Measurements from ENCODE around the gene SEMA3A.
"Not testable (repeated sequence)": the region's sequence is repeated elsewhere in the genome, so short reads cannot be mapped to it uniquely, and the experiment has no call there.

Gene SEMA3A

DNA sequence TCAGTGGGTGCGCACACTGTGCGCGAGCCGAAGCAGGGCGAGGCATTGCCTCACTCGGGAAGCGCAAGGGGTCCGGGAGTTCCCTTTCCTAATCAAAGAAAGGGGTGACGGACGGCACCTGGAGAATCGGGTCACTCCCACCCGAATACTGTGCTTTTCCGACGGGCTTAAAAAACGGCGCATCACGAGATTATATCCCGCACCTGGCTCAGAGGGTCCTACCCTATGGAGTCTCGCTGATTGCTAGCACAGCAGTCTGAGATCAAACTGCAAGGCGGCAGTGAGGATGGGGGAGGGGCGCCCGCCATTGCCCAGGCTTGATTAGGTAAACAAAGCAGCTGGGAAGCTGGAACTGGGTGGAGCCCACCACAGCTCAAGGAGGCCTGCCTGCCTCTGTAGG, 44.2 kb downstream of the SEMA3A start:
- DNase-seq = not testable (repeated sequence)

DNA sequence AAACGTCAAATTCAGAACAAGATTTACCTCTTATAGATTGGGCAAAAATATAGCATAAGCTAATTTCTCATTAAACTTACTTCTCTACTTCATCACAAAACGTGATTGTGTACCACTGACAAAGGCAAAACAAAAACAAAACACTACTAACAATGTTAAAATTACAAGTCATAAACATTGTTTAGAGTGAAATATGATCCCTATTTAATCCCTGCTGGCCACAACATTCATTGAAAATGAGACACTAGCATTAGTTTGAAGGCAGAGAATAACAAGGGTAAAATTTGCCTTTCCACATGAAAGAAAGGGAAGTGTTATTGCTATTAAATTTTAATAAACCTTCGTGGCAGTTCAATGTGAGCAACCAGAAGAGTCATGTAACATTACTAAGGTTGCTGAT, 45.0 kb downstream of the SEMA3A start:
- DNase-seq = no peak

DNA sequence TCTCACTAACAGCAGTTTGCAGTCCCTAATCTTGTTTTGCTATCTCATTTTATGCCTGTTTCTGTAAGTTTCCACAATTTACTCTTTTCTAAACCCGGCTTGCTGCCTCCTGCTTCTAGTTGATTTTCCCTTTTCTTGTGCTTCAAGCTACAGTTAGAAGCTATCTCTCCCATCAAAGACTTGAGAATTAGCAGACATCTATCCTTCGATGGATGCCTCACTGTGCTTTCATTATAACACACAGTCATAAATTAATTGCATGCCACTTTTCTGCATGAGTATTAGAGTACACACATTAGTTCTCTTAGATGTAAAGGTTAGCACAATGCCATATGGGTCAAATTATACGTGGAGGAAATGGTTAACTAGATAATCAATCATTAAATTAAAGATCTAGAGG, 48.7 kb downstream of the SEMA3A start:
- DNase-seq = no peak

DNA sequence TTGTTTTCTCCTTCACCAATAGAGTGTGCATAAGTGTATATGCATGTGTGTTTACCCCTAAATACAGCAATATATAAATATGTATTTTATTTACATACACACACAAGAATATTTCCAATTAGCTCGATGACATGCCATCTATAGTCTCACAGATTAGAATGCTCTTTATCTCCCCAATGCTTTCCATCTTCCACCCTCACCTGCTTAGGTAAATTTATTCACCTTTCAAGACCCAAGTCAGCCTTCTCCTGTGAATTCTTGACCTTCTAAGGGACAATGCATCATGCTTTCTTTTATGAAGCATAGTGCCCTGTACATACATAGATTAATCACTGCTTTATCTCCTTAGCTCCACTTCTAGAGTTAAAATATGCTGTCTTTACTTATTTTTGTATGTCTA, 49.7 kb downstream of the SEMA3A start:
- DNase-seq = no peak

GRCh38 chr7:84144480-84144879, 50.1 kb downstream of the SEMA3A start:
- DNase-seq = no peak

DNA sequence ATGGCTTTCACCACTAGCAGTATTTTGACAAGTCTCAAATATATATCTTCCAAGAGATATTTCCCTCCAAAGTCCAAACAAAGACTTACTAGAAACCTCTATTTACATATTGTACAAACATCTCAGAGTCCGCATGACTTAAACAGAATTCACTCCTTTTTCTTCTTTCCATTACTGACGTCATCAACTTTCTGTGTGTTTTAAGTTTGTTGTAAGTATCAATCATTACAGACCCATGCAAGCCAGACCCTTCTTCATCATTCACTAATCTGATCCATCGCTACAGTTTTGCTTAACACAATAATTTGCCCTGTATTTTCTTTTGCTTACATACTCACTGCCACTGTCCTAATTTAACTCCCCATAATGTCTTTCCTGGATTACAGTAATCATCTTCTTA, 51.9 kb downstream of the SEMA3A start:
- no peak for DNase-seq

DNA sequence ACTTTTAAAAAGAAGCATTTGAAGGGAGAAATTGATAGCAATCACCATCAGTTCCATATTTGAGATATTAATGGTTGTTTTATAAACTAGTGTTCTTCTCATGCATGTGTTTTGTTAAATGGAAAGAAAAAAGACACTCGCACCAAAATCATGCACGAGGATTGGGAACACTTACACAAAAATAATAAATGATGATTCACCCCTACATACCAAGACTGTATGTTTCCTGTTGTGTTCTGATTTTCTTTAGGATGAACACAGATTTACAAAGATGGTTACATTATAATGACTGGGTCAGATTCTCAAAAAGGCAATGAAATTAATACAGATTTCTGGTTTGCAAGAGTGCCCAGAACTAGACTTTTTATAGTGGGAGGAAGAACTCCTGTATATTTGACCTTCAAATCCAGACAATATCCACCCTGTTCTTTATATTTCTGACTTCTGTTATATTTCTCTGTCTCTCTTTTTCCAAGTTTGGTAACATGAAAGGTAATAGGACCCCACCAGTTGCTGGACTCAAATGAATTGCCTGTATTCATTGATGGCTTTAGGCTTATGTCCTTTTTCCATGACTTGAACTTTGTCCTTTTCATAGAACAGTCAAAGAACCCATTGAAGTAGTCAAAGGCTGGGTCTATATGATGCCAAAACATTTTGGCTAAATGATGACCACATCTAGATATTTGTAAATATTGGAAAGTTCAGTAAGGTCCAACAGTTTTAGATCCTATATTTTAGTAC, 54.4 kb downstream of the SEMA3A start:
- no peak for DNase-seq

DNA sequence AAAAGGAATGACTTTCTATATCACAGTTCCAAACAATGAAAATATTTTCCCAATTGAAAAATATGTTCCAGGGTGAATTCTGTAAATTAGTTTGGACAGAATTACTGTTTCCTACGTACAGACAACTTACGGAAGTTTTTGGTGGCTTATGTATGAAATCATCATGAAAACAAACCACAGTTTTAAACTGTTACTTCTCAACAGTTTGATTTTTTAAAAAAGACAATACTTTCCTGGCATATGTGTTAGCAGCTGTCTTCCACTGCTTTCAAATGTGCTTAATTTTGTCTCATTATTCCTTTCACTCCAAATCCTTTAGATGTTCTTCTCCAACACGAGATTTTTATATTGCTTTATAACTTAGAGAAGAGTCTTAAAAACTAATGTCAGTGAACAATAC, 56.2 kb downstream of the SEMA3A start:
- no peak for DNase-seq

DNA sequence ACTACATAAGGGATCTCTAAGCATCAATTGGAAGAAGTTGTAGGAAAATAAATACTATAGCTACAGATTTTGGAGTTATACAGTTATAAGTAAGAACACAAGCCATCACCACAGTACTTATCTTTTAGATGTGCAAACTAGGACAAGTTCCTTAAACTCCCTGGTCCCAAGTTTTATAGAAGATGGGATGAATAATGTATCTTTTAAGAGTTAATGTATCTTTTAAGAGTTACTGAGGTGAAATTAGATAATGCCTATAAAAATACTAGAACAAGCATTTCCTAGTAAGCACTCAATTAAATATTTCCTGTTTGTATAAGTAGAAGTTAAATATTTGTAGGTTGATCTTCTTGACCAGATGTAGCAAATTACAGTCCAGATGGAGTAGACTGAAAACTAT, 56.8 kb downstream of the SEMA3A start:
- DNase-seq = no peak

- DNase-seq = no peak
Observed at GRCh38 chr7:84136809-84137208, 57.8 kb downstream of the SEMA3A start.

GRCh38 chr7:84136336-84136735, 58.3 kb downstream of the SEMA3A start:
- DNase-seq = no peak

- DNase-seq = no peak
Observed at GRCh38 chr7:84134169-84134568, 60.4 kb downstream of the SEMA3A start.

DNA sequence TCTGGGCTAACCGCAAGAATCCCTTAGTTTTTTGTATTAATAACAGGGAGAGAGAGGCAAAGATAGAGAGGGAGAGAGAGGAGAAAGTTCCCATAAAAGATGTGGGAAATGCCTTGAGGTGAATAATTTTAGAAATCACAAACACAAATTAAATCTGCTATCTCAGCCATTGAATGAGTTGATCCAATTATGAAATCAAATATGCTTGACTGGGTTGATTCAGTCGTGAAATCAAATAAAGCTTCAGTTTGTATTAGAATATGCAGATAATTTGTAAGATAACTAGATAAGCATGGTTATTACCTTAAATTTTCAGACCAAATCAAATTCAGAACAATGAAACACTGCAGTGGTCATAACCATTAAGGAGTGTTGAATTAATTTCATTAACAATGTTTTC, 68.9 kb downstream of the SEMA3A start:
- no peak for DNase-seq

DNA sequence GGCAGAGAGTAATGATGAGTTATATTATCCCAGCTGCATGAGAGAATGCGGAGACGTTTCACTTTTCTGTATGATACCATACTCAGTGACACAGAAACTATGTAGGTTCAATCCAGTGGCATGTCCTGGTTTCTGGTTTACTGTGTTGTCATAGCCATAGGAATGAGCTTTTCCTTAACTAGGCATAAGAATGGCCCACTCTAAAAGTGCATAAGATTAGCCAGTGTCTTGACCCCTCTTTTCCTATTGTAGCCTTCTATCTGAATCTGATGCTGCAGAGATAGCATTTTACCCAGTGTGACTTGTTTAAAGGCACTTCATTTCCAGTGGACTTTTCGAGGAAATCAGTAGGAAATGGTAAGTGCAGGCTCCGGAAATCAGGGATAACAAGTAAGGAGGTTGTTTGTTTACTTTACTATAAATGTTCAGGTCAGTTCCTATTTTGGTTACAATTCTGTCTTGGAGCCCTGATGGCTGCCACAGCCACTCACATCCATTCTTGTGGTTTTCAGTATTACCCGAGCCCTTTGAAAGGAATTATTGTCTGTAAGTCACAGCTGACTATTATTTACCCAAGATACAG, 70.5 kb downstream of the SEMA3A start:
- DNase-seq = no peak

DNA sequence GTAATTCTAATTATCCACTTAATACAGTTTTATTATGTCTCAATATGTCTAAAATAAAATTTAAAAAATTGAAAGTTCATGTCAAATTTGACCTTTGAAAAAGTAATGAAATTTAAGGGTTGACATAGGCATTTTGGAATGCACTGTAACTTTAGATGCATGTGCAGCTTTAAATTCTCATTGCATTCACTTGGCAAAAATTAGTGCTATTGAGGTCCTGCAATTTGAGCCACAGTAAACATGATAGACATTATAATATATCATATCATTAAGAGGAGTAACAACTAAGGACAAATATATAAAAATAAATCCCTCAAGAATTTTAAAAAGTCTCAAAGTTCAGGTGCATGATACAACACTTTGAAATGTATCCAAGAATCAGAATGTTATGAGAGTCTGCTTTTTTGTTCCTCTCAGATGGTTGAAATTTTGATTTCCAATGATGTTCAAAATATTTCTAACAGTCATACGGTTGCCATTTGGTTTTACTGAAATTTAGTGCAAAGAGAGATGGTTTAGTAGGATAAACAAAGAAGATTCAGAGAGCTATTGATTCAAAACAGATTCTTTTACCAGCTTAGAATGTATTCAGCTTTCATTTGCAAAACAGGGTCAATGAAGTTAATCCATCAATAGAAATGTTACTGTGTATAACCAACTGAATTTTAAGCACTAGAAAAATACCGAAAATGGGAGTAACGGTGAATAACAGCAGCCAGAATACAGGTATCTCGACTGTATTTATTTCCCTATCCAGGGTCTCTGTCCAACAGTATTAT, 71.8 kb downstream of the SEMA3A start:
- no peak for DNase-seq

- DNase-seq = no peak
Observed at GRCh38 chr7:84117304-84117703, 77.3 kb downstream of the SEMA3A start.

DNA sequence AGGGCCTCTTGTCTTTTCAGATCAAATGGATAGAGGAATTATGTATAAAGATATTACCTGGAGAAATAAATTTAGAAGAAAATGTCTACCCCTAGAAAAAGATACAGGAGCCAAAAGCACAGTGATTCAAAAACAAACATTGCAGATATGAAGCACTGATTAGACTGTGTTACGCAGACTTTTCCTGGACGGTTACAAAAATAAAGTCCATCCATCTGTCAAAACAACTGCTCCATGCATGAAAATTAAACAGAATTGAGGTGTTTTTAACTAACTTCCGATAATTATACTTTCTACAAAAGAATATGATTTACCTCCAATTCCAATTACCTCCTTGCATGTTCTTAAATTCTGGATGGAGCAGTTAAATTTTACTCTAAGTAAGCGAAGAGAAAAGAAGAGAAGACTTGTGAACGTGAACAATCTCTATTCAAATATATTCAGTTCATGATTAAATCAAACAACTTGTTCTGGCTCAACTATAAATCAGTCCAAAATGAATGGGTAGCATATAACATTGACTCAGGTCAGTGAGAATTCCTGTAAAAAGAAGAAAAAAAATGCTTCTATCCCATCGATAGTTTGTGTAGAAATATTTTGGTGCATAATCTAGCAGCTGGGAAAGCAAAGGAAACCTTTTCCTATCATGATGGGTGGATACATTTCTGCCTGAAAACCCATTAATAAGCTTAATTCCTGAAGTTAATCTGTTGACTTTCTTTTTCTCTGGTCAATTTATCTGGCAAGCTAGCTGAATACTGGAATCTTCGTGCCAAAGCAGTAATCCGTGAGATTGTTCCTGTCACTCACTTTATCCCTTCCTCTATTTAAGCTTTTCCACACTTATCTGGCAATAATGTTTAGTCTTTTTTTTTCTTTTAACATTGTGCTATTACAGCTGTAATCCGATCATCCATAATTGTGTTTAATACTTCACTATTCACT, 80.4 kb downstream of the SEMA3A start:
- no peak for DNase-seq

DNA sequence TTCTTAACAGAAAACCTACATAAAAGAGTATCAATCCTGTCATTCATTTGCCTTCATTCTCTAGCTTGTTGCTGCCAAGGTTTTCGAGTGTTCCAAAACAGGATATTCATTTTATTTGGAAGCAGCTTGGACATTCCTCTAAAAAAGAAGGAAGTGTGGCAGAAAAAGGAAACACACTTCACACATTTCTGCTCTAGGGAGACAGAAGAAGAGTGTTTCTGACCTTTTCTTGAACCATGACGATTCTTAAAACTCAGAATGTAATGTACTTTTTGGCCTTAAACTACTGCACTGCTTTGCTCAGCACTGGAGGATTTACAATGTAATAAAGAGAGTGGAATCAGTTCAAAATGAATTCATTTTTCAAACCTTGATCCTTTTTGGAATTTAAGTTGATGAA, 81.3 kb downstream of the SEMA3A start:
- no peak for DNase-seq

GRCh38 chr7:84112771-84113170, 81.8 kb downstream of the SEMA3A start:
- no peak for DNase-seq

DNA sequence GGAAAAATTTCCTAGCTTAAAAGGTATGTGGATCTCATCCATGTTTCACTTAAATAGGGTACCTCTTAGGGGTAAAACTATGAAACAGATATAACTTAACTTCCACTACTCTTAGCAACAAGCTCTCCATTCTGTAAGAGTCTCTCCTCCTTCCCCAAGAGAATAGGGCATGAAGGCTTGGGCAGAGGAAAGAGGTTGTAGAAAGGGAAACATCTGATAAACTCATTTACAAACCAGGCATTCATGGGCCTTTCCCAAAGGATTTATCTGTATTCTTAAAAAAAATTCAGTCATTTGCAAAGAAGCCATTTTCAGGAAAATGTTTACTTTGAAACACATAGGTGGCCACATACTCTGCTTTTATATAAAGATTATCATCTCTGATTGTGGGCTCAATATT, 82.7 kb downstream of the SEMA3A start:
- DNase-seq = no peak

DNA sequence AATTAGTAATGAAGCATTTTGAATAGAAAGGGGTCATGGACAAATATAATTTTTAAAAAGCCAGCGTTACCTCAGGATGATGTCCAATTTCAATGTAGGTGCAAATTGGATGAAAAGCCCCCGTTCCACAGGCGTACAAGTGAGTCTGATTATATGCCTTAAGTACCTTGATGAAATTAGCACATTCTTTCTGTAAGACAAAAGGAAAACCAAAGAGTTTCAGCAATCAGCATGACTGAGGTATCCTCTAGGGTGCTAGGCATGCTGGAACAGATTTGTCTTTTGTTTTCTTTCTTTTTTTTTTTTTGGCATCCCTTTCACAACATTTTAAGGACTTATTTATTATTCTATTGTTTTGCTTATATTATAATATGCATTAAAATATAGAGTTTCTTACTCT, 84.2 kb downstream of the SEMA3A start:
- DNase-seq = no peak

DNA sequence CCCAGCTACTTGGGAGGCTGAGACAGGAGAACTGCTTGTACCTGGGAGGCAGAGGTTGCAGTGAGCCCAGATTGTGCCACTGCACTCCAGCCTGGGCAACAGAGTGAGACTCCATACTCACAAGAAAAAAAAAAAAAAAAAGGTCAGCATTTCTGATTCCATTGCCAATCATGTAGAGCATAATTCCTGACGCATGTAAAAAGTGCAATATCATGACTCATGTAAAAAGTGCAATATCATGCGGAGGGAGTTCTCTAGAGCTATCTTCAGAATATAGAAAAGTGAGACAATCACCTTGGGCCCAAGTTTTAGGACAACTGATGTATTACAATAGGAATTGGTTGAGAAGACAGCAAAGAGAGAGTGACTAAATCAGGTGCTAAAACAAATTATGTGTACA, 85.8 kb downstream of the SEMA3A start:
- no peak for DNase-seq

DNA sequence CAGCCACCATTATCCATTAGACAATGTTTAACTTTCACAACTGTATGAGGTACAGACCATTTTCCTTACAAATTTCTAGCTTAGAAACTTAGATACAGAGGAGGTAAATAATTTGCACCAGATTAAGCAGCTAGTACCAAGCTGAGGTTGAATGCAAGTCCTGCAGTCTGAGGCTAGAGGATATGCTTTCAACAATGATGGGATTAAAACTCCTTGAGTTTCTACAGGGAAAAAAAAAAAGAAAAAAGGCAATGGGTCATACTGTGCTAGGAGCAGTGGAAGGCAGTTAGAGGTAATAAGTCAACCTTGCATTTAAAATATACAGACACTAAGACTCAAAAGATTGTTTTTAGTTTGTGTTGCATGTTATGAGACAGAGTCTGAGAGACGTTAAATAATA, 86.5 kb downstream of the SEMA3A start:
- no peak for DNase-seq

Measured in NCI-H1694 (cell line).